ENCODE measurements around the gene ATIC. TPM values are rescaled to one million over a fixed set of nuclear protein-coding genes. Genes with fewer than 3 reads are reported as not detected.
A peak's percentile ranks its signal among the peaks of the same experiment; 100 is the strongest.

The ATIC gene
- total RNA-seq, 1 donor from 2014 or later: 77.7 TPM

GRCh38 chr2:215320102-215320501 is 8.2 kb downstream of the ATIC start:
- Mint-ChIP-seq H3K4me1 (ENCODE audit: low read depth) (peaks cover 17% of the 10 kb centered on the region), H3K9me3 (ENCODE audit: low read depth) (no peaks in the 10 kb centered on the region), H3K36me3 (ENCODE audit: low read depth) (peaks cover 22% of the 10 kb centered on the region), H3K4me3 (ENCODE audit: unreplicated experiment) (no peak overlapping the region), H3K27ac (ENCODE audit: unreplicated experiment) (peak overlapping the region; percentile 75), H3K27me3 (ENCODE audit: low read depth) (no peaks in the 10 kb centered on the region)
- no peak for TF ChIP-seq CTCF (IDR thresholded peaks at IDR 0.05)
- DNase-seq (ENCODE audit: low spot score): no peak

GRCh38 chr2:215320679-215321078 is 8.8 kb downstream of the ATIC start:
- Mint-ChIP-seq H3K36me3 (ENCODE audit: low read depth) (peaks cover 23% of the 10 kb centered on the region), H3K27me3 (ENCODE audit: low read depth) (no peaks in the 10 kb centered on the region), H3K4me3 (ENCODE audit: unreplicated experiment) (no peak overlapping the region), H3K9me3 (ENCODE audit: low read depth) (no peaks in the 10 kb centered on the region), H3K27ac (ENCODE audit: unreplicated experiment) (no peak overlapping the region), H3K4me1 (ENCODE audit: low read depth) (peaks cover 17% of the 10 kb centered on the region)
- TF ChIP-seq CTCF (IDR thresholded peaks at IDR 0.05): no peak
- DNase-seq (ENCODE audit: low spot score): no peak

GRCh38 chr2:215324811-215325210 is 13.0 kb downstream of the ATIC start:
- H3K27ac Mint-ChIP-seq (ENCODE audit: unreplicated experiment): no peak overlapping the region

GRCh38 chr2:215328066-215328465 is 16.2 kb downstream of the ATIC start:
- Mint-ChIP-seq H3K9me3 (ENCODE audit: low read depth) (no peaks in the 10 kb centered on the region), H3K4me1 (ENCODE audit: low read depth) (peaks cover 36% of the 10 kb centered on the region), H3K4me3 (ENCODE audit: unreplicated experiment) (no peak overlapping the region), H3K36me3 (ENCODE audit: low read depth) (peaks cover 34% of the 10 kb centered on the region), H3K27me3 (ENCODE audit: low read depth) (no peaks in the 10 kb centered on the region), H3K27ac (ENCODE audit: unreplicated experiment) (no peak overlapping the region)
- no peak for TF ChIP-seq CTCF (IDR thresholded peaks at IDR 0.05)
- DNase-seq (ENCODE audit: low spot score): no peak

More at GRCh38 chr2:215324811-215325210, 13.0 kb downstream of the ATIC start:
- Mint-ChIP-seq H3K4me1 (ENCODE audit: low read depth) (peaks cover 29% of the 10 kb centered on the region), H3K9me3 (ENCODE audit: low read depth) (no peaks in the 10 kb centered on the region), H3K36me3 (ENCODE audit: low read depth) (peaks cover 38% of the 10 kb centered on the region), H3K27me3 (ENCODE audit: low read depth) (no peaks in the 10 kb centered on the region), H3K4me3 (ENCODE audit: unreplicated experiment) (no peak overlapping the region)
- TF ChIP-seq CTCF (IDR thresholded peaks at IDR 0.05): no peak
- DNase-seq (ENCODE audit: low spot score): no peak

- TF ChIP-seq CTCF (IDR thresholded peaks at IDR 0.05): no peak
- Mint-ChIP-seq H3K36me3 (ENCODE audit: low read depth) (peaks cover 29% of the 10 kb centered on the region), H3K27me3 (ENCODE audit: low read depth) (no peaks in the 10 kb centered on the region), H3K4me1 (ENCODE audit: low read depth) (peaks cover 25% of the 10 kb centered on the region), H3K27ac (ENCODE audit: unreplicated experiment) (no peak overlapping the region), H3K4me3 (ENCODE audit: unreplicated experiment) (no peak overlapping the region), H3K9me3 (ENCODE audit: low read depth) (no peaks in the 10 kb centered on the region)
- DNase-seq (ENCODE audit: low spot score): no peak
Observed at GRCh38 chr2:215332872-215333595, 21.2 kb downstream of the ATIC start.
